ENCODE data around the gene KCTD15. TPM values are rescaled to one million over a fixed set of nuclear protein-coding genes. Genes with fewer than 3 reads are reported as not detected.

The KCTD15 gene
- total and polyA plus RNA-seq, 8 donors = 14.8 to 33.8 (median 19.0) TPM

DNA sequence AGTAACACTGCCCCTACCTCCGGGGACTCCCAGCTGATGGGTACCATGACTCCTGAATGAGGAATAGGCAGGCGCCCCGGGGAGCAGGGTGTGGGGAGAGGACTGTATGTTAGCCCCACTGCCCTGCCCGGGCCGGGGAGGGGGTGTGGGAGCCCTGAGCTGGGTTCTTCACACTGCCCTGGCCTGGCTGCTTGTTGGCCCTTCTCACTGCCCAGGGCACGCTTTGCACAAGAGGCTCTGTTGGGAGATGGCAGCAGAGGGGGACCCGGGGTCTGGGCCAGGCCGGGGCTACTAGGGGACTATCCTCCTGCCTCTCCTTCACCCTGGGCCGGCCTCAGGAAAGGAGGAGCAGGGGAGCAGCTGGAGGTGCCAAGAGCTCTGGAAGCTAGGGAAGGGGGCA, 19.3 kb upstream of the KCTD15 start:
- H3K4me3 ChIP-seq = no peak overlapping the region
- no peaks in the 10 kb centered on the region for H3K9me3 ChIP-seq
- H3K36me3 ChIP-seq = no peaks in the 10 kb centered on the region
- DNase-seq = peak in 1 of 6 donors; percentile 73
- no peak for FAIRE-seq
- H3K27ac ChIP-seq = no peak overlapping the region
- no peaks in the 10 kb centered on the region for H3K4me1 ChIP-seq
- intact Hi-C loops (cut with DNase I) = loop anchor here (5.0 to 10.0 kb wide), 4 partner anchors 225 to 533 kb away; no protein-coding TSS in a partner anchor
- ATAC-seq = no peak
- peaks cover 0 to 4% (median 0%) of the 10 kb centered on the region in 4 donors for H3K27me3 ChIP-seq
- 65 to 80% methylated on average over 9 of the region's 9 CpGs for WGBS, 2 donors
- TF ChIP-seq, protein P1, sequence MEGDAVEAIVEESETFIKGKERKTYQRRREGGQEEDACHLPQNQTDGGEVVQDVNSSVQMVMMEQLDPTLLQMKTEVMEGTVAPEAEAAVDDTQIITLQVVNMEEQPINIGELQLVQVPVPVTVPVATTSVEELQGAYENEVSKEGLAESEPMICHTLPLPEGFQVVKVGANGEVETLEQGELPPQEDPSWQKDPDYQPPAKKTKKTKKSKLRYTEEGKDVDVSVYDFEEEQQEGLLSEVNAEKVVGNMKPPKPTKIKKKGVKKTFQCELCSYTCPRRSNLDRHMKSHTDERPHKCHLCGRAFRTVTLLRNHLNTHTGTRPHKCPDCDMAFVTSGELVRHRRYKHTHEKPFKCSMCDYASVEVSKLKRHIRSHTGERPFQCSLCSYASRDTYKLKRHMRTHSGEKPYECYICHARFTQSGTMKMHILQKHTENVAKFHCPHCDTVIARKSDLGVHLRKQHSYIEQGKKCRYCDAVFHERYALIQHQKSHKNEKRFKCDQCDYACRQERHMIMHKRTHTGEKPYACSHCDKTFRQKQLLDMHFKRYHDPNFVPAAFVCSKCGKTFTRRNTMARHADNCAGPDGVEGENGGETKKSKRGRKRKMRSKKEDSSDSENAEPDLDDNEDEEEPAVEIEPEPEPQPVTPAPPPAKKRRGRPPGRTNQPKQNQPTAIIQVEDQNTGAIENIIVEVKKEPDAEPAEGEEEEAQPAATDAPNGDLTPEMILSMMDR (IDR thresholded peaks at IDR 0.05) = no peak

DNA sequence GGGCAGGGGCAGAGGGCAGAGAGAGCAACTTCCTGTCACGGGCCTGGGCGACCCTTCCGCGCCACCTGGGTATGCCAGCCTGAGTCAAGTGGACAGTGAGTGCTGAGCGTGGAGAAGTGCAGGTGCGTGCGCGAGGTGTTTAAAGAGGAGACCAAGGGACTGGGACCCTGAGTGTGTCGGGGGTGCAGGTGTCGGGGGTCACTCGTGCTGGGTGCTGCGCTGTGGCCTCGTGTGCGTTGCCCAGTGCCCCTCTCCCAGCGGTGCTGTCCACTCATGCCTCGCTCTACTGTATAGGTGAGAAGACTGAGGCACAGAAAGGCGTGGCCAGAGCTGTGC, 18.9 kb upstream of the KCTD15 start:
- no peak overlapping the region for H3K4me3 ChIP-seq
- no peak for ATAC-seq
- no peaks in the 10 kb centered on the region for H3K9me3 ChIP-seq
- peaks cover 0 to 4% (median 0%) of the 10 kb centered on the region in 4 donors for H3K27me3 ChIP-seq
- no peak overlapping the region for H3K27ac ChIP-seq
- intact Hi-C loops (cut with DNase I) = loop anchor here (5.0 to 10.0 kb wide), 4 partner anchors 225 to 533 kb away; no protein-coding TSS in a partner anchor
- no peaks in the 10 kb centered on the region for H3K36me3 ChIP-seq
- H3K4me1 ChIP-seq = no peaks in the 10 kb centered on the region
- no peak for FAIRE-seq
- TF ChIP-seq, protein P1 (IDR thresholded peaks at IDR 0.05) = no peak
- 44 to 55% methylated on average over 17 of the region's 17 CpGs for WGBS, 2 donors
- DNase-seq = no peak

DNA sequence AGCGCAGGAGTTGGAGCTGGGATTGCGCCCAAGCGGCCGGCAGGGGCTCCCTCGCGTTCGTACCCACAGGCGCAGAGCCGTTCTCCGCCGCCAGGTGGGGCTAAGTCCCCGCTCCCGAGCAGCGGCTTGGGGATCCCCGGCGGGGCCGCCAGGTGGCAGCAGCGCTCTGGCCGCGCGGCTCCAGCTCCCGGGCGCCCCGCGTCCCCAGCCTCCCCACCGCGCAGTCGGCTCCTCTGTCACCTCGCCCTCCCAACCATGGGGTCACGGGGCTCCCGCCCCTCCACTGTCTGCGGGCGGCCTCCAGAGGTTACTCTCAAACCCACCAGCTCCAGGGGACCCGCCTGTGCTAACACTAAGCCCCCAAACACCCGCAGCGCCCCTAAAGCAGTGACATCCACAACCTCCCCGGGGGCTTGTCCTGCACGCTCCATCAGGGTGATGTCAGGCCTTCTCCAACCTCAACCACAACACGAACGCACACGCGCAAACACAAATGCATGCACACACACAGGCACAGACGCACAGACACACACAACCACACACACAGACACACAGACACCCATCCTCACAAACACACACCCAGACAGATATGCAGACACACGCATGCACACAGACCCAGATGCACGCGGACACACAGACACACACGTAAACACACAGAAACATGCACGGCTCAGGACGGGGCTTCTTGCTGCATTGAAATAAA, 18.4 kb upstream of the KCTD15 start:
- peaks cover 0 to 4% (median 0%) of the 10 kb centered on the region in 4 donors for H3K27me3 ChIP-seq
- peak overlapping the region in 2 of 4 donors; percentile 29 to 37 for H3K4me3 ChIP-seq
- DNase-seq = peak; percentile 70 to 99 (median 90)
- H3K36me3 ChIP-seq = no peaks in the 10 kb centered on the region
- FAIRE-seq = no peak
- H3K9me3 ChIP-seq = no peaks in the 10 kb centered on the region
- TF ChIP-seq, protein P1 (IDR thresholded peaks at IDR 0.05) = peak; percentile 100
- no peaks in the 10 kb centered on the region for H3K4me1 ChIP-seq
- ATAC-seq = peak; percentile 94 to 98 (median 96)
- H3K27ac ChIP-seq = no peak overlapping the region
- intact Hi-C loops (cut with DNase I) = loop anchor here (5.0 to 10.0 kb wide), 4 partner anchors 224 to 533 kb away; no protein-coding TSS in a partner anchor
- WGBS, 2 donors = 10 to 13% methylated on average over 29 to 49 of the region's 49 CpGs

DNA sequence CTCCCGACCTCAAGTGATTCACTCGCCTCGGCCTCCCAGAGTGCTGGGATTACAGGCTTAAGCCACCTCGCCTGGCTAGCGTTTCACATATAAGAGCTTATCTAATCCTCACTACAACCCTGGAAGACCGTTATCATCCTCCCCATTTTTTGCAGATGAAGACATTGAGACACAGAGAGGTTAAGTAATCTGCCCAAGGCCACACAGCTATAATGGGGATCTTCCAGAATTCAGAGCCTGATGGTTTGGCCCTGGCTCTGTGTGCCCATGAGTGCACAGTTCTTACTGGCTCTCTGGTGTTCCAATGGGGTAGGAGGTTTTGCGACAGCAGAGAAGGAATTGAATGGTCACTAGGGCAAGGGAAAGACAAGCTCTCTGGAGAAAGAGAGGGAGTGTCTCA, 16.8 kb upstream of the KCTD15 start:
- H3K36me3 ChIP-seq = no peaks in the 10 kb centered on the region
- DNase-seq = peak in 1 of 6 donors; percentile 24
- H3K4me3 ChIP-seq = no peak overlapping the region
- 60 to 79% methylated on average over 7 of the region's 7 CpGs for WGBS, 2 donors
- H3K27ac ChIP-seq = no peak overlapping the region
- no peak for ATAC-seq
- no peaks in the 10 kb centered on the region for H3K9me3 ChIP-seq
- peaks cover 0 to 4% (median 0%) of the 10 kb centered on the region in 4 donors for H3K27me3 ChIP-seq
- no peak for FAIRE-seq
- TF ChIP-seq, protein P1 (IDR thresholded peaks at IDR 0.05) = no peak
- H3K4me1 ChIP-seq = no peaks in the 10 kb centered on the region
- intact Hi-C loops (cut with DNase I) = loop anchor here (5.0 to 10.0 kb wide), 6 partner anchors 205 to 535 kb away; no protein-coding TSS in a partner anchor

DNA sequence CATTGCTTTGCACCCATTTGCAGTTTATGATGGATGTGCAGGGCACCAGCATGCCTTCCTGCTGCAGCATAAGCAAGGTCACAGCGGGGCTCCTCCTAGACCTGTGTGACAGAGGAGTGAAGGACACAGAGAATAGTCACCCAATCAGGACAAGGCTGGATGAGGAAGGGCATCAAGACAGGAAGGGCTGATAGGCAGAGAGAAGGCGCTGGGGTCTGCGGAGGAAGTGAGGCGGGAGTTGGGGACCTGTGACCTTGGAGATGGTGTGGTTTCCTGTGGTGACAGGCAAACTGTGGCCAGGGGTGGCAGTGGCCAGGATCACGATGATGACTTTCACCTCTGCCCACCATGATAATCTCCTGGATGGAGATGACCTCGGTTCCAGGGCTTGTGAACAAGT, 16.4 kb upstream of the KCTD15 start:
- FAIRE-seq = no peak
- H3K27me3 ChIP-seq = peaks cover 0 to 4% (median 0%) of the 10 kb centered on the region in 4 donors
- peak in 1 of 6 donors; percentile 28 for DNase-seq
- ATAC-seq = no peak
- intact Hi-C loops (cut with DNase I) = loop anchor here (5.0 to 10.0 kb wide), 3 partner anchors 205 to 317 kb away; no protein-coding TSS in a partner anchor
- no peaks in the 10 kb centered on the region for H3K4me1 ChIP-seq
- no peak overlapping the region for H3K27ac ChIP-seq
- H3K36me3 ChIP-seq = no peaks in the 10 kb centered on the region
- 38 to 53% methylated on average over 6 of the region's 6 CpGs for WGBS, 2 donors
- TF ChIP-seq, protein P1 (IDR thresholded peaks at IDR 0.05) = no peak
- H3K9me3 ChIP-seq = no peaks in the 10 kb centered on the region
- no peak overlapping the region for H3K4me3 ChIP-seq
